DND-41 (cell line): Measurements from ENCODE around the gene SMC1A.

Experiments used
- ATAC-seq: fragments of 200-7000 bp; cut with Tn5 transposase; 3 replicates; pipeline ENCODE4 v1.9.1; 2021; ENCODE audit warnings: low read depth; ENCODE audit not compliant: insufficient read depth
- DNase-seq: peaks from one replicate; pipeline ENCODE4 v3.0.0-alpha.2; 2020
- H2AFZ ChIP-seq: 2 replicates; pipeline ENCODE4 v1.6.0; 2012; ENCODE audit warnings: low read depth, low read length
- H3K27ac ChIP-seq: 2 replicates; pipeline ENCODE4 v1.5.1; 2012; ENCODE audit warnings: low read length, inconsistent platforms
- H3K27me3 ChIP-seq: fragments of 200-600 bp; sonication (generic); 2 replicates; pipeline ENCODE4 v1.6.0; 2012; ENCODE audit warnings: low read length, mild to moderate bottlenecking, inconsistent platforms; ENCODE audit not compliant: insufficient read depth, poor library complexity
- H3K36me3 ChIP-seq: 2 replicates; pipeline ENCODE4 v1.5.1; 2012; ENCODE audit warnings: low read length, inconsistent platforms; ENCODE audit not compliant: insufficient read depth
- H3K4me1 ChIP-seq: 2 replicates; pipeline ENCODE4 v1.5.1; 2012; ENCODE audit warnings: mild to moderate bottlenecking, low read length; ENCODE audit not compliant: insufficient read depth
- H3K4me2 ChIP-seq: 2 replicates; pipeline ENCODE4 v1.6.0; 2012; ENCODE audit warnings: mild to moderate bottlenecking, moderate library complexity, low read length, inconsistent platforms; ENCODE audit not compliant: insufficient read depth
- H3K4me3 ChIP-seq, 2 experiments: fragments of 200-600 bp in 1 of 2; shearing (Covaris generic) in 1 of 2; 2 replicates each; pipeline ENCODE4 v1.5.1; 2012 to 2016; ENCODE audit warnings: inconsistent platforms in 2 of 2, low read length in 2 of 2, mild to moderate bottlenecking in 2 of 2, low read depth in 1 of 2, moderate library complexity in 1 of 2
- H3K79me2 ChIP-seq: 2 replicates; pipeline ENCODE4 v1.6.0; 2012; ENCODE audit warnings: low read length, inconsistent platforms; ENCODE audit not compliant: insufficient read depth
- H3K9ac ChIP-seq: 2 replicates; pipeline ENCODE4 v1.6.0; 2012; ENCODE audit warnings: low read depth, mild to moderate bottlenecking, inconsistent platforms, low read length, moderate library complexity
- H3K9me3 ChIP-seq: 2 replicates; pipeline ENCODE4 v1.5.1; 2012; ENCODE audit warnings: low read length, moderate library complexity, mild to moderate bottlenecking, inconsistent platforms; ENCODE audit not compliant: insufficient read depth, severe bottlenecking
- H4K20me1 ChIP-seq: 2 replicates; pipeline ENCODE4 v1.6.0; 2012; ENCODE audit warnings: low read length; ENCODE audit not compliant: insufficient read depth
- EZH2 ChIP-seq: IDR thresholded peaks from 3 replicates; pipeline ENCODE4 v1.6.1; 2012; ENCODE audit warnings: borderline replicate concordance, low read depth, mild to moderate bottlenecking, moderate library complexity, low read length, inconsistent platforms; ENCODE audit not compliant: severe bottlenecking
- TF ChIP-seq, protein P1 (sequence below): IDR thresholded peaks from 2 replicates; pipeline ENCODE4 v1.5.1; 2012; ENCODE audit warnings: borderline replicate concordance, low read length, moderate library complexity, mild to moderate bottlenecking; ENCODE audit not compliant: poor library complexity, severe bottlenecking; ENCODE audit errors: extremely low read depth

The SMC1A gene

DNA sequence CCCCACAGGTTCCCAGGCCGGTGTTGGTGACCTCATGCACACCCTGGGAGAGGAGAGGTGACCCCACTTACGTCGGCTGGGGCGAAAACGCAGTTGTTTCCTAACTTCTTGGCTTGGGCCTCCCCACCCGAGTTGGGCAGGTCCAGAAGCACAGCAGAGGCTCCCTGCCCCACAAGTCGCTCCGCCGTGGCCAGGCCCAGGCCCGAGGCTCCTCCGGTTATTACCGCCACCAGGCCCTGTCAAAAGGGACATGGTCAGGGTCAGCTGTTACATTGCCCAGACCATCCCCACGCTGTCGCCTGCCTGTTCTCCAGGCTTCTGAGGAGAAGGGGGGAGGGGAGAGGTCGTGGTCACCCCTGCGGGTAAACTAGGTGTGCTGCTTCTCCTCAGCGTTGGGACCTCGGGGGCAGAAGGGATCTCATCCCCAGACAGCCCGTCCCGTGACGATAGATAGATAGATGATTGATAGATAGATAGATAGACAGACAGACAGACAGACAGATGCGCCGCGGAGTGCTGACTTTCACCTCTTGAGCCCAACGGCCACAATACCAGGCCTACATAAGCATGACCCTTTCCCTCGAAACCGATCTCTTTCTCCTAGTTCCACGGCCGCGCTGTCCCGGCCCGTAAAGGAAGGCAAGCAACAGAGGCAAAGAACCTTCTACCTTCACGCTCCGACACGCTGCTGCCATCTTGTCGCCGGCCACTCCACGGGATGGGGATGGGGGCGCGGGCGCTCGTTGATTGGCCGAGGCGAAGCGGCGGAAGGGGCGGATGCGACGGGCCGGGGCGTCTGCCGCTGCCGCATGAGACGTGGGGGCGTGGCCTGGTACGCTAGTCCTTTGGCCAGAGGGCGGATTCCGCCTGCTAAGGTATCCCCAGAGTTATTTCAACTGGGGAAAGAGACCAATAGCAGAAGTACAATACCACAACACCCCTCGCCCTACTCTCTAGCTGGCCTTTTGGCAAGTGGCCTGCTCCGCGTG, 11.5 kb upstream of the SMC1A start, which contains the start of gene HSD17B10:
Gene HSD17B10 (minus strand): TSS at position 720 of the 989 bp plus-strand sequence. CDS start 25 bp downstream, at position 695.
- H3K27me3 ChIP-seq: no peaks in the 10 kb centered on the region
- peaks cover 16% of the 10 kb centered on the region for H3K36me3 ChIP-seq
- peak; percentile 97 for ATAC-seq
- peak within 1 kb of the TSS; percentile 81 for H3K27ac ChIP-seq
- H3K4me1 ChIP-seq: peaks cover 16% of the 10 kb centered on the region
- H2AFZ ChIP-seq: peak within 1 kb of the TSS; percentile 100
- H3K9ac ChIP-seq: peak within 1 kb of the TSS; percentile 81
- H3K79me2 ChIP-seq: peaks cover 12% of the 10 kb centered on the region
- H4K20me1 ChIP-seq: no peaks in the 10 kb centered on the region
- no peaks in the 10 kb centered on the region for H3K9me3 ChIP-seq
- peak within 1 kb of the TSS; percentile 73 to 96; a peak in 3 of 4 replicates for H3K4me3 ChIP-seq
- H3K4me2 ChIP-seq: peak within 1 kb of the TSS; percentile 92
- DNase-seq: peak; percentile 87
- no peak for TF ChIP-seq EZH2
- TF ChIP-seq, protein P1, sequence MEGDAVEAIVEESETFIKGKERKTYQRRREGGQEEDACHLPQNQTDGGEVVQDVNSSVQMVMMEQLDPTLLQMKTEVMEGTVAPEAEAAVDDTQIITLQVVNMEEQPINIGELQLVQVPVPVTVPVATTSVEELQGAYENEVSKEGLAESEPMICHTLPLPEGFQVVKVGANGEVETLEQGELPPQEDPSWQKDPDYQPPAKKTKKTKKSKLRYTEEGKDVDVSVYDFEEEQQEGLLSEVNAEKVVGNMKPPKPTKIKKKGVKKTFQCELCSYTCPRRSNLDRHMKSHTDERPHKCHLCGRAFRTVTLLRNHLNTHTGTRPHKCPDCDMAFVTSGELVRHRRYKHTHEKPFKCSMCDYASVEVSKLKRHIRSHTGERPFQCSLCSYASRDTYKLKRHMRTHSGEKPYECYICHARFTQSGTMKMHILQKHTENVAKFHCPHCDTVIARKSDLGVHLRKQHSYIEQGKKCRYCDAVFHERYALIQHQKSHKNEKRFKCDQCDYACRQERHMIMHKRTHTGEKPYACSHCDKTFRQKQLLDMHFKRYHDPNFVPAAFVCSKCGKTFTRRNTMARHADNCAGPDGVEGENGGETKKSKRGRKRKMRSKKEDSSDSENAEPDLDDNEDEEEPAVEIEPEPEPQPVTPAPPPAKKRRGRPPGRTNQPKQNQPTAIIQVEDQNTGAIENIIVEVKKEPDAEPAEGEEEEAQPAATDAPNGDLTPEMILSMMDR: no peak

DNA sequence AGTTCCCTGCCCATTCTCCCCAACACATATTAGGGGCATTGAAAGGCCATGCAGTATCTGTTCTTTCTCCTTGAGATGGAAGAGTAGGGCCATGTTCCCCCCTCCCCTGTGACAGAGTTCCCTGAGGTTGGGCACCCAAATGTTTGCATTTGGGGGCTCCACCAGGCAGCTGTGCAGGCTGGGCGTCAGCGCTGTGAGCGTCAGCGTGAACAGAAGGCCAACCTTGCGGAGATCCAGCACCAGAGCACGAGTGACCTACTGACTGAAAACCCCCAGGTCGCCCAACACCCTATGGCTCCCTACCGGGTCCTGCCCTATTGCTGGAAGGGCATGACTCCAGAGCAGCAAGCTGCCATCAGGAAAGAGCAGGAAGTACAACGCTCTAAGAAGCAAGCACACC, 7.8 kb upstream of the SMC1A start:
- no peak overlapping the region for H3K4me2 ChIP-seq
- peaks cover 12% of the 10 kb centered on the region for H3K79me2 ChIP-seq
- no peak for TF ChIP-seq EZH2
- TF ChIP-seq, protein P1: no peak
- no peak overlapping the region for H2AFZ ChIP-seq
- DNase-seq (no peak), ATAC-seq (no peak)
- peaks cover 16% of the 10 kb centered on the region for H3K36me3 ChIP-seq
- H4K20me1 ChIP-seq: no peaks in the 10 kb centered on the region
- H3K27me3 ChIP-seq: no peaks in the 10 kb centered on the region
- H3K9ac ChIP-seq: no peak overlapping the region
- H3K4me1 ChIP-seq: peaks cover 16% of the 10 kb centered on the region
- H3K4me3 ChIP-seq: no peak overlapping the region
- H3K27ac ChIP-seq: no peak overlapping the region
- no peaks in the 10 kb centered on the region for H3K9me3 ChIP-seq

DNA sequence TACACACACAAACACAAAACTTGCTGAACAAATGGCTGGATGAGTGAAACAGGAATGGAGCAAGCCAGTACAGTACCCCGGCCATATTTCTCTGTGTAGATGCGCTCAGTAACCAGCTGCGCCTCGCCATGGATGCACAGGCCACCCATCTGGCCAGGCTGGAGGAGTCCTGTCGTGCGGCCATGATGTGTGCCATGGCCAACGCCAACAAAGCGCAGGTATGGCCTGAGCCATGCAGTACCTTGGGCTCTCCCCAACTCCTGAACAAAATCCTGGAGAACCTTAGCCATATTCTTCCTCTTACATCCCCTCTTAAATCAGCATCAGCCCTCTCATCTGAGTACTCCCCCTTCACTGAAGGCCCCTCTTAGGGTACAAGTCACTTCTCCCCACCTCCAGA, 7.3 kb upstream of the SMC1A start:
- H3K27me3 ChIP-seq: no peaks in the 10 kb centered on the region
- H3K27ac ChIP-seq: no peak overlapping the region
- H4K20me1 ChIP-seq: no peaks in the 10 kb centered on the region
- no peaks in the 10 kb centered on the region for H3K9me3 ChIP-seq
- H3K4me3 ChIP-seq: no peak overlapping the region
- TF ChIP-seq, protein P1: no peak
- no peak for TF ChIP-seq EZH2
- H3K79me2 ChIP-seq: peaks cover 12% of the 10 kb centered on the region
- H3K4me2 ChIP-seq: no peak overlapping the region
- peaks cover 16% of the 10 kb centered on the region for H3K36me3 ChIP-seq
- H3K4me1 ChIP-seq: peaks cover 13% of the 10 kb centered on the region
- no peak overlapping the region for H2AFZ ChIP-seq
- DNase-seq: no peak
- no peak overlapping the region for H3K9ac ChIP-seq
- ATAC-seq: no peak
